ENCODE measurements around the gene RAB11FIP4. TPM values are rescaled to one million over a fixed set of nuclear protein-coding genes. Genes with fewer than 3 reads are reported as not detected.

Gene RAB11FIP4
- total and polyA plus RNA-seq, 2 of the 13 experiments (the other 11 are each of a cell fraction or from before 2014, with no cell fraction given) = 28.0 to 89.3 TPM

DNA sequence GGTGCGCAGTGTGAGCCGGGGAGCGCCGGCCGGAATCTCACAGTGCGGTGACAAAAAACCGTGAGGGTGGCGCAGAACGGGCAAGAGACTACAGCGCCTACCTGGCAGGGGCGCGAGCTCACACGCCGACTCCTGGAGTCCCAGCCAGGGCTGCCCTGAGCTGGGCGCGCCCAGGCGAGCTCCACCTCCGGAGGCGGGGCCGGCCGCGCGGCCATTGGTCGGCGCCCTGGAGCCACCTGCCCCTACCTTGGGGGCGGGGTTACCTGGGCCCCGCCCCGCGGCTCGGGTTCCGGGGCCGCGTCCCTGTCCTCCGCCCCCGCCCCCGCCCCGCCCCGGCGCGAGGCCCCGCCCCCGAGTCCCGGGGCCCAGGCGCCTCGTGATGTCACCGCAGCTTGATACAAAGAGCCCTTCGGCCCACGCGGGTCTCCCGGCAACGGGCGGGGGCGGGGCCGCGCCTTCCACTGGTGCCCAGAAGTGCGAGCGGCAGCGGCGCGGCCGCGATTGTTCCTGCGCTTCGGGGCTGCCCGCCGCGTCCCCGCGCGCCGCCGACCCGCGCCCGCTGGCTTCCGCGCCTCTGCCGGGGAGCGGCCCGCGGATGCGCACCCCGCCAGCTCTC lies 96.3 kb downstream of the RAB11FIP4 start (continued):
- TF ChIP-seq ZNF205 (CRISPR knock-in tag; IDR thresholded peaks at IDR 0.05) = 0 out of 2 replicates have a peak, but pooled peaks have one; percentile 11
- TF ChIP-seq EEA1 (CRISPR knock-in tag; IDR thresholded peaks at IDR 0.05; ENCODE audit: borderline replicate concordance) = no peak
- TF ChIP-seq, protein P1, sequence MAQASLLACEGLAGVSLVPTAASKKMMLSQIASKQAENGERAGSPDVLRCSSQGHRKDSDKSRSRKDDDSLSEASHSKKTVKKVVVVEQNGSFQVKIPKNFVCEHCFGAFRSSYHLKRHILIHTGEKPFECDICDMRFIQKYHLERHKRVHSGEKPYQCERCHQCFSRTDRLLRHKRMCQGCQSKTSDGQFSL (CRISPR knock-in tag; IDR thresholded peaks at IDR 0.05) = no peak
- no peak for TF ChIP-seq ZNF282 (IDR thresholded peaks at IDR 0.05; ENCODE audit: partially characterized antibody)
- TF ChIP-seq, protein P2, sequence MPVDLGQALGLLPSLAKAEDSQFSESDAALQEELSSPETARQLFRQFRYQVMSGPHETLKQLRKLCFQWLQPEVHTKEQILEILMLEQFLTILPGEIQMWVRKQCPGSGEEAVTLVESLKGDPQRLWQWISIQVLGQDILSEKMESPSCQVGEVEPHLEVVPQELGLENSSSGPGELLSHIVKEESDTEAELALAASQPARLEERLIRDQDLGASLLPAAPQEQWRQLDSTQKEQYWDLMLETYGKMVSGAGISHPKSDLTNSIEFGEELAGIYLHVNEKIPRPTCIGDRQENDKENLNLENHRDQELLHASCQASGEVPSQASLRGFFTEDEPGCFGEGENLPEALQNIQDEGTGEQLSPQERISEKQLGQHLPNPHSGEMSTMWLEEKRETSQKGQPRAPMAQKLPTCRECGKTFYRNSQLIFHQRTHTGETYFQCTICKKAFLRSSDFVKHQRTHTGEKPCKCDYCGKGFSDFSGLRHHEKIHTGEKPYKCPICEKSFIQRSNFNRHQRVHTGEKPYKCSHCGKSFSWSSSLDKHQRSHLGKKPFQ (CRISPR knock-in tag; IDR thresholded peaks at IDR 0.05; ENCODE audit: insufficient replicate concordance) = peak; percentile 78
- TF ChIP-seq RARG (CRISPR knock-in tag; IDR thresholded peaks at IDR 0.05; ENCODE audit: low read depth) = no peak
- no peak for TF ChIP-seq BCLAF1 (IDR thresholded peaks at IDR 0.05)
- TF ChIP-seq, protein P3, sequence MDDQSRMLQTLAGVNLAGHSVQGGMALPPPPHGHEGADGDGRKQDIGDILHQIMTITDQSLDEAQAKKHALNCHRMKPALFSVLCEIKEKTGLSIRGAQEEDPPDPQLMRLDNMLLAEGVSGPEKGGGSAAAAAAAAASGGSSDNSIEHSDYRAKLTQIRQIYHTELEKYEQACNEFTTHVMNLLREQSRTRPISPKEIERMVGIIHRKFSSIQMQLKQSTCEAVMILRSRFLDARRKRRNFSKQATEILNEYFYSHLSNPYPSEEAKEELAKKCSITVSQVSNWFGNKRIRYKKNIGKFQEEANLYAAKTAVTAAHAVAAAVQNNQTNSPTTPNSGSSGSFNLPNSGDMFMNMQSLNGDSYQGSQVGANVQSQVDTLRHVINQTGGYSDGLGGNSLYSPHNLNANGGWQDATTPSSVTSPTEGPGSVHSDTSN (CRISPR knock-in tag; IDR thresholded peaks at IDR 0.05; ENCODE audit: borderline replicate concordance) = no peak
- TF ChIP-seq EP300 (IDR thresholded peaks at IDR 0.05; ENCODE audit: low read depth in 2 of 2, low read length in 2 of 2) = 0 out of 4 replicates have a peak, but pooled peaks of 1 of the 2 experiments have one; percentile 3
- TF ChIP-seq EP300 (CRISPR knock-in tag; IDR thresholded peaks at IDR 0.05; ENCODE audit: borderline replicate concordance) = no peak
- no peak; the same call in 1 of the 2 replicates for TF ChIP-seq ZBTB7B (CRISPR knock-in tag; IDR thresholded peaks at IDR 0.05)
- no peak for TF ChIP-seq ZBTB26 (CRISPR knock-in tag; IDR thresholded peaks at IDR 0.05; ENCODE audit: borderline replicate concordance)
- no peak for TF ChIP-seq ZNF326 (CRISPR knock-in tag; IDR thresholded peaks at IDR 0.05; ENCODE audit: borderline replicate concordance)
- peak; percentile 93 for TF ChIP-seq POLR2AphosphoS5 (IDR thresholded peaks at IDR 0.05; ENCODE audit: low read depth, low read length)
- TF ChIP-seq, protein P4, sequence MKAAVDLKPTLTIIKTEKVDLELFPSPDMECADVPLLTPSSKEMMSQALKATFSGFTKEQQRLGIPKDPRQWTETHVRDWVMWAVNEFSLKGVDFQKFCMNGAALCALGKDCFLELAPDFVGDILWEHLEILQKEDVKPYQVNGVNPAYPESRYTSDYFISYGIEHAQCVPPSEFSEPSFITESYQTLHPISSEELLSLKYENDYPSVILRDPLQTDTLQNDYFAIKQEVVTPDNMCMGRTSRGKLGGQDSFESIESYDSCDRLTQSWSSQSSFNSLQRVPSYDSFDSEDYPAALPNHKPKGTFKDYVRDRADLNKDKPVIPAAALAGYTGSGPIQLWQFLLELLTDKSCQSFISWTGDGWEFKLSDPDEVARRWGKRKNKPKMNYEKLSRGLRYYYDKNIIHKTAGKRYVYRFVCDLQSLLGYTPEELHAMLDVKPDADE (CRISPR knock-in tag; IDR thresholded peaks at IDR 0.05) = no peak
- no peak for TF ChIP-seq REXO4 (CRISPR knock-in tag; IDR thresholded peaks at IDR 0.05; ENCODE audit: borderline replicate concordance)
- TF ChIP-seq, protein P5, sequence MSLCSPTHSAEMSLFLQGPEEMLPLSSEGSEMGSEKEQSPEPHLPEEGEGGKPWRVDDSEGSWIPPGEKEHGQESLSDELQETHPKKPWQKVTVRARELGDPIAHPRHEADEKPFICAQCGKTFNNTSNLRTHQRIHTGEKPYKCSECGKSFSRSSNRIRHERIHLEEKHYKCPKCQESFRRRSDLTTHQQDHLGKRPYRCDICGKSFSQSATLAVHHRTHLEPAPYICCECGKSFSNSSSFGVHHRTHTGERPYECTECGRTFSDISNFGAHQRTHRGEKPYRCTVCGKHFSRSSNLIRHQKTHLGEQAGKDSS (CRISPR knock-in tag; IDR thresholded peaks at IDR 0.05; ENCODE audit: borderline replicate concordance, low read depth) = peak; percentile 38; the same call in 1 of the 2 replicates
- TF ChIP-seq ZNF670 (CRISPR knock-in tag; IDR thresholded peaks at IDR 0.05; ENCODE audit: borderline replicate concordance) = no peak
- TF ChIP-seq GABPB1 (CRISPR knock-in tag; IDR thresholded peaks at IDR 0.05) = peak; percentile 55; the same call in 1 of the 2 replicates
- TF ChIP-seq SATB2 (CRISPR knock-in tag; IDR thresholded peaks at IDR 0.05) = no peak

Data from HepG2 (cell line).